Thoracic aorta (tissue), 2 donors: ENCODE measurements around the gene CAPN15. TPM values are rescaled to one million over a fixed set of nuclear protein-coding genes. Genes with fewer than 3 reads are reported as not detected.

Experiments used
- ATAC-seq: fragments of 150-250 bp; one replicate; pipeline ENCODE4 v1.8.0; 2017; ENCODE audit warnings: low read depth; ENCODE audit not compliant: insufficient number of reproducible peaks, low FRiP score
- DNase-seq: peaks from one replicate; pipeline ENCODE4 v3.0.0-alpha.2; 2020; ENCODE audit warnings: low spot score
- H3K27ac ChIP-seq, 2 donors: fragments of 200-600 bp; sonication (generic); 1 replicate in 1 of 2; 2 replicates in 1 of 2; pipeline ENCODE4 v1.5.1; 2016; ENCODE audit warnings: mild to moderate bottlenecking in 2 of 2, moderate library complexity in 2 of 2
- H3K27me3 ChIP-seq: fragments of 200-600 bp; sonication (generic); replicated peaks from 2 replicates; pipeline ENCODE4 v1.6.0; 2016; ENCODE audit warnings: mild to moderate bottlenecking; ENCODE audit not compliant: insufficient read depth
- H3K36me3 ChIP-seq: fragments of 200-600 bp; sonication (generic); one replicate; pipeline ENCODE4 v1.5.1; 2016
- H3K4me1 ChIP-seq, 2 donors: fragments of 200-600 bp; sonication (generic); 1 replicate in 1 of 2; 2 replicates in 1 of 2; pipeline versions ENCODE4 v1.5.1 to v1.6.0; 2016; ENCODE audit warnings: low read depth in 2 of 2, mild to moderate bottlenecking in 1 of 2; ENCODE audit not compliant: control insufficient read depth in 1 of 2
- H3K4me3 ChIP-seq: fragments of 200-600 bp; sonication (generic); 2 replicates; pipeline ENCODE4 v1.5.1; 2016; ENCODE audit warnings: mild to moderate bottlenecking
- H3K9me3 ChIP-seq: fragments of 200-600 bp; sonication (generic); 2 replicates; pipeline ENCODE4 v1.5.1; 2016
- CTCF ChIP-seq: fragments of 200-600 bp; sonication (generic); IDR thresholded peaks from one replicate; pipeline ENCODE4 v1.5.1; 2019; ENCODE audit warnings: antibody characterized with exemption
- total RNA-seq, 2 donors: library from RNA; depleted of rRNA; stranded (reverse); fragments of >200 nt; gene quantifications; one replicate each; pipeline versions ENCODE4 v1.1.0 to v1.2.3, GENCODE V29; 2016

Gene CAPN15
- total RNA-seq, 2 donors from 2014 or later: 46.2 to 96.6 TPM

DNA sequence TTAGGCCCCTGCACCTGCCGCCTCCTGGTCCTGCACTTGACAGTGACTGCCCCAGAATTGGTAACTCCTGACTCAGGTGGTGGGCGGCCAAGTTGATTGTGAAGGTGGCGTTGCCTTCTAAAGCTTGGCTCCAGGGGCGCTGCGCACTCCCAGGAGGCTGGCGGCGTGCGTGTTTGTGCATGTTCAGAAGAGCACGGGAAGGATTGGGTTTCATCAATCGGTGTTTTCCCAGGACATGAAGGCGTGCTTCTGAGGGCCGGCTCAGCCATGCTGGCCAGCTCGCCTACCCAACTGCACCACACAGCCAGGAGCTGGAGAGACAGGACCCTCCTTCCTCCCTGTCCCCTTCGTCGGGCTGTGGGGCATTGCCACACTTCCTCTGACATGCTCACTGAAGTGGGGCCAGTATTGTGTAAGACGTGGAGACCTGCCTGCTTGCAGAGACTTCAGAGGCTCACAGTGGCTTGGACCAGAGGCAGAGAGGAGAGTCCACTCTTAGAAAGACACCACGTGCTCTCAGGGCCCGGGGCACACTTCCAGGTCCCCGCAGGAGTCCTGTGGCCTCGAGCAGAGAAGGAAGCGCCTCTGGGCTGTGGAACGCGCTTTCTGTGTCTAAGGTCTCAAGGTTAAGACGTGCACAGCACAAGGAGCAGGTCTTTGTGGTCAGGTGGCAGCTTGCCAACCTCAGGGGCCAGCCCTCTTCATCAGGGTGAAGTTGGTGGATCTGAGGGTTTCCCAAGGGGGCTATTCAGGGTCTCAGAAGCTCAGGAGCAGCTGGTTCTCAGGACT is 65.2 kb downstream of the CAPN15 start:
- peaks cover 17 to 32% of the 10 kb centered on the region in 2 donors for H3K4me1 ChIP-seq
- H3K9me3 ChIP-seq: no peaks in the 10 kb centered on the region
- H3K4me3 ChIP-seq: no peak overlapping the region
- no peak for DNase-seq
- H3K27ac ChIP-seq: no peak overlapping the region
- no peak for TF ChIP-seq CTCF
- no peaks in the 10 kb centered on the region for H3K27me3 ChIP-seq
- peaks cover 2% of the 10 kb centered on the region for H3K36me3 ChIP-seq
- ATAC-seq: no peak

GRCh38 chr16:593406-593805 is 65.9 kb downstream of the CAPN15 start:
- H3K27ac ChIP-seq: no peak overlapping the region
- H3K9me3 ChIP-seq: no peaks in the 10 kb centered on the region
- H3K27me3 ChIP-seq: no peaks in the 10 kb centered on the region
- peaks cover 10 to 25% of the 10 kb centered on the region in 2 donors for H3K4me1 ChIP-seq
- DNase-seq: no peak
- H3K36me3 ChIP-seq: peaks cover 2% of the 10 kb centered on the region
- no peak overlapping the region for H3K4me3 ChIP-seq
- ATAC-seq: no peak
- TF ChIP-seq CTCF: no peak

- Histone ChIP-seq H3K27me3 (no peaks in the 10 kb centered on the region), H3K4me1 (peaks cover 10 to 24% of the 10 kb centered on the region in 2 donors), H3K27ac (no peak overlapping the region), H3K9me3 (no peaks in the 10 kb centered on the region), H3K4me3 (no peak overlapping the region), H3K36me3 (peaks cover 2% of the 10 kb centered on the region)
- TF ChIP-seq CTCF: no peak
- no peak for ATAC-seq
- no peak for DNase-seq
Measured at GRCh38 chr16:593807-594206, 66.3 kb downstream of the CAPN15 start.

GRCh38 chr16:595094-595528 is 67.6 kb downstream of the CAPN15 start:
- DNase-seq (no peak), ATAC-seq (no peak)
- no peaks in the 10 kb centered on the region for H3K9me3 ChIP-seq
- no peak overlapping the region for H3K4me3 ChIP-seq
- H3K36me3 ChIP-seq: peaks cover 2% of the 10 kb centered on the region
- no peak for TF ChIP-seq CTCF
- no peaks in the 10 kb centered on the region for H3K27me3 ChIP-seq
- peaks cover 10 to 24% of the 10 kb centered on the region in 2 donors for H3K4me1 ChIP-seq
- H3K27ac ChIP-seq: no peak overlapping the region

DNA sequence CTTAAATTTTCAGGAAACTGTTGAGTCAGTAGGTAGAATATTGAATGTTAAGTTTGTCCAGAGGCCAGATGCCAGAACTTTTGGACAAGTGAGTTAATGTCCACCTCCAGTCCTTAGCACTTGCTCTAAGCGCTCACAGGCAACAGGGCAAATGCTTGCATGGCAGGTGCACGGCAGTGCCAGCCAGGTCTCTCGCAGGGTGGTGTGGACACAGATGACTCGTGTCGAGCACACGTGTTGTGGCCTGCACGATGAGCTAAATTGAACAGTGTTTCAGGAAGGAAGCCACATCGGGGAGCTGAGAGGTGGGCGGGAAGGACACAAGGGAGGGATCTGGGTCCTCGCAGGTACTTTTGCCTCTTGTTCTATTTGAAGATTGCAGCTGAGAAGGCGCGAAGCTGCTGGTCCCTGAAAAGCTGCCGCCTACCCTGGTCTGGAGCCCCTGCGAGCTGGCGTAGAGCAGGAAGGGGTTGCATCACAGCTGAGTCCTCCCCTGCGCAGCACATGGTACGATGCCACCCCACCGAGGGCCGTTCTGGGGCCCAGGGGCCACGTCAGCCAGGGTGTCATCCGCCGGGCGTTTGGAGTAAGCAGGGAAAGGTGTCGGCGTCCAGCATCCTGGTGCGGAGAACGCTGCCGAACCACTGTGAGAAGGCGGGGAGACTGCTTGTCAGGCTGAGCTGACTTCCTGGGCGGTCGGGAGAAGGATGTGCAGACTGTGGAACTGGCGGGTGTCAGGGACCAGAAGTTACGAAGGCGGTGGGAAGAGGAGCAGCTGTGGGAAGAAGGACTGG is 68.6 kb downstream of the CAPN15 start:
- no peak for TF ChIP-seq CTCF
- peaks cover 2% of the 10 kb centered on the region for H3K36me3 ChIP-seq
- ATAC-seq: no peak

More for the DNA sequence above, 68.6 kb downstream of the CAPN15 start:
- Histone ChIP-seq H3K4me3 (no peak overlapping the region), H3K27me3 (no peaks in the 10 kb centered on the region), H3K27ac (no peak overlapping the region), H3K4me1 (peaks cover 4 to 17% of the 10 kb centered on the region in 2 donors), H3K9me3 (no peaks in the 10 kb centered on the region)
- DNase-seq: no peak
